Smooth muscle cell (in vitro differentiated cells): ENCODE results near the gene AGT. TPM values are rescaled to one million over a fixed set of nuclear protein-coding genes. Genes with fewer than 3 reads are reported as not detected.

Experiments
- DNase-seq: peaks from one replicate; lab custom pipeline; 2025; ENCODE audit not compliant: unreplicated experiment; lab: John Stamatoyannopoulos, UW
- H2AFZ ChIP-seq: fragments of 200-600 bp; sonication (generic); 2 replicates; pipeline ENCODE4 v1.6.0; 2016; ENCODE audit warnings: antibody characterized with exemption, low read depth, mild to moderate bottlenecking
- H3F3A ChIP-seq: fragments of 200-600 bp; sonication (generic); 2 replicates; pipeline ENCODE4 v1.6.0; 2017; ENCODE audit warnings: antibody characterized with exemption, low read depth
- H3K27ac ChIP-seq: fragments of 200-600 bp; sonication (generic); 2 replicates; pipeline ENCODE4 v1.5.1; 2016; ENCODE audit warnings: low read depth, mild to moderate bottlenecking
- H3K27me3 ChIP-seq: fragments of 200-600 bp; sonication (generic); 2 replicates; pipeline ENCODE4 v1.6.1; 2016; ENCODE audit warnings: low read depth, mild to moderate bottlenecking
- H3K36me3 ChIP-seq: fragments of 200-600 bp; sonication (generic); 2 replicates; pipeline ENCODE4 v1.5.1; 2016; ENCODE audit warnings: low read depth
- H3K4me1 ChIP-seq: fragments of 200-600 bp; sonication (generic); 2 replicates; pipeline ENCODE4 v1.5.1; 2016; ENCODE audit warnings: low read depth
- H3K4me2 ChIP-seq: fragments of 200-600 bp; sonication (generic); 2 replicates; pipeline ENCODE4 v1.6.0; 2016; ENCODE audit warnings: mild to moderate bottlenecking
- H3K4me3 ChIP-seq: fragments of 200-600 bp; sonication (generic); 2 replicates; pipeline ENCODE4 v1.5.1; 2016; ENCODE audit warnings: mild to moderate bottlenecking
- H3K79me2 ChIP-seq: fragments of 200-600 bp; sonication (generic); 2 replicates; pipeline ENCODE4 v1.6.0; 2016; ENCODE audit warnings: low read depth, mild to moderate bottlenecking
- H3K9ac ChIP-seq: fragments of 200-600 bp; sonication (generic); 2 replicates; pipeline ENCODE4 v1.6.0; 2016; ENCODE audit warnings: low read depth
- H3K9me3 ChIP-seq: fragments of 200-600 bp; sonication (generic); replicated peaks from 2 replicates; pipeline ENCODE4 v1.5.1; 2016; ENCODE audit warnings: low read depth
- H4K20me1 ChIP-seq: fragments of 200-600 bp; sonication (generic); 2 replicates; pipeline ENCODE4 v1.6.0; 2016; ENCODE audit warnings: low read depth
- CTCF ChIP-seq: fragments of 200-600 bp; sonication (generic); IDR thresholded peaks from 2 replicates; pipeline ENCODE4 v1.5.1; 2017; ENCODE audit warnings: borderline replicate concordance, mild to moderate bottlenecking, antibody characterized with exemption; ENCODE audit not compliant: insufficient read depth, poor library complexity, severe bottlenecking
- WGBS: methylation state at CpG from one replicate; pipeline ENCODE4 v1.1.7; 2016; ENCODE audit warnings: low lambda C conversion rate; 5-methylcytosine and 5-hydroxymethylcytosine counted together
- polyA plus RNA-seq: library from polyadenylated mRNA; unstranded; fragments of >200 nt; fragmentation: Nextera tagmentation; extraction: Ambion mirVana; gene quantifications from 2 replicates; pipeline ENCODE4 v1.2.1, GENCODE V29; 2016
- total RNA-seq: library from RNA; depleted of rRNA; stranded (reverse); fragments of >200 nt; gene quantifications from 2 replicates; pipeline ENCODE4 v1.2.3, GENCODE V29; 2014

The AGT gene
- total and polyA plus RNA-seq, 2 experiments from 2014 or later = 0.31 to 3.0 TPM

GRCh38 chr1:230706020-230706699 lies 7.8 kb downstream of the AGT start:
- Histone ChIP-seq H3K36me3 (no peaks in the 10 kb centered on the region), H3K4me2 (no peak overlapping the region), H3K9ac (no peak overlapping the region), H3K79me2 (no peaks in the 10 kb centered on the region), H4K20me1 (no peaks in the 10 kb centered on the region), H3K4me1 (no peaks in the 10 kb centered on the region), H3F3A (no peaks in the 10 kb centered on the region), H3K9me3 (no peaks in the 10 kb centered on the region), H3K27me3 (no peaks in the 10 kb centered on the region), H3K4me3 (no peak overlapping the region), H3K27ac (no peak overlapping the region), H2AFZ (no peak overlapping the region)
- no peak for DNase-seq
- TF ChIP-seq CTCF = no peak
- 88% methylated on average over 9 of the region's 9 CpGs for WGBS

- Histone ChIP-seq H3K79me2 (no peaks in the 10 kb centered on the region), H3K27ac (no peak overlapping the region), H2AFZ (no peak overlapping the region), H3F3A (no peaks in the 10 kb centered on the region), H3K9ac (no peak overlapping the region), H4K20me1 (no peaks in the 10 kb centered on the region), H3K9me3 (no peaks in the 10 kb centered on the region), H3K36me3 (no peaks in the 10 kb centered on the region), H3K27me3 (no peaks in the 10 kb centered on the region), H3K4me3 (no peak overlapping the region), H3K4me2 (no peak overlapping the region), H3K4me1 (no peaks in the 10 kb centered on the region)
- no peak for DNase-seq
- WGBS = 88% methylated on average over 18 of the region's 18 CpGs
- no peak for TF ChIP-seq CTCF
Observed at GRCh38 chr1:230705289-230706019, 8.5 kb downstream of the AGT start.

- Histone ChIP-seq H3K4me1 (no peaks in the 10 kb centered on the region), H3K4me3 (no peak overlapping the region), H3K79me2 (no peaks in the 10 kb centered on the region), H3K27ac (no peak overlapping the region), H3K27me3 (no peaks in the 10 kb centered on the region), H2AFZ (no peak overlapping the region), H3F3A (no peaks in the 10 kb centered on the region), H3K9ac (no peak overlapping the region), H3K4me2 (no peak overlapping the region), H4K20me1 (no peaks in the 10 kb centered on the region), H3K36me3 (no peaks in the 10 kb centered on the region), H3K9me3 (no peaks in the 10 kb centered on the region)
- no peak for TF ChIP-seq CTCF
- no peak for DNase-seq
- 97% methylated on average over 7 of the region's 7 CpGs for WGBS
Observed at GRCh38 chr1:230704830-230705229, 9.1 kb downstream of the AGT start.
